Common myeloid progenitor, CD34-positive (primary cell): ENCODE results near the gene KRT8.

ENCODE experiments used
- CTCF ChIA-PET: fragments of 350-600 bp; sonication (Branson Sonifier 250); formaldehyde crosslinking; loops from one replicate; lab custom pipeline; 2021; ENCODE audit warnings: antibody characterized with exemption; lab: Charles Lee
- POLR2A ChIA-PET: fragments of 350-600 bp; sonication (Branson Sonifier 250); formaldehyde crosslinking; loops from one replicate; lab custom pipeline; 2021; ENCODE audit warnings: antibody characterized with exemption; lab: Charles Lee
- DNase-seq, 3 donors: peaks; one replicate each; pipeline versions ENCODE4 v3.0.0 to v3.0.0-alpha.2; 2013
- H3K27ac ChIP-seq, 2 experiments: 1 replicate in 1 of 2; 2 replicates in 1 of 2; pipeline ENCODE4 v1.7.0; 2013; ENCODE audit warnings: inconsistent platforms in 2 of 2, low read length in 2 of 2, mild to moderate bottlenecking in 2 of 2, low read depth in 1 of 2, moderate library complexity in 1 of 2; ENCODE audit not compliant: severe bottlenecking in 2 of 2, insufficient read depth in 1 of 2, poor library complexity in 1 of 2
- H3K27me3 ChIP-seq, 5 experiments: replicated peaks in 2 of 5; 1 replicate in 3 of 5; 2 replicates in 2 of 5; pipeline versions ENCODE4 v1.6.1 to v1.7.0; 2013; ENCODE audit warnings: low read length in 4 of 5, mild to moderate bottlenecking in 2 of 5, moderate library complexity in 2 of 5, inconsistent platforms in 1 of 5; ENCODE audit not compliant: insufficient read depth in 5 of 5, control insufficient read depth in 4 of 5
- H3K36me3 ChIP-seq, 4 experiments: 1 replicate in 2 of 4; 2 replicates in 2 of 4; pipeline versions ENCODE4 v1.6.1 to v1.7.0; 2013; ENCODE audit warnings: low read length in 3 of 4, control low read depth in 1 of 4, mild to moderate bottlenecking in 1 of 4; ENCODE audit not compliant: control insufficient read depth in 4 of 4, insufficient read depth in 4 of 4
- H3K4me1 ChIP-seq, 4 experiments: 1 replicate in 3 of 4; 2 replicates in 1 of 4; pipeline versions ENCODE4 v1.6.1 to v1.7.1; 2013; ENCODE audit warnings: low read length in 3 of 4, mild to moderate bottlenecking in 3 of 4, control low read depth in 1 of 4, inconsistent platforms in 1 of 4, moderate library complexity in 1 of 4; ENCODE audit not compliant: control insufficient read depth in 4 of 4, insufficient read depth in 4 of 4; ENCODE audit errors: control extremely low read depth in 1 of 4
- H3K4me3 ChIP-seq, 7 experiments: 1 replicate in 4 of 7; 2 replicates in 3 of 7; pipeline versions ENCODE4 v1.5.1 to v1.7.0; 2013; ENCODE audit warnings: mild to moderate bottlenecking in 7 of 7, low read length in 6 of 7, moderate library complexity in 6 of 7, inconsistent platforms in 2 of 7, low read depth in 2 of 7, control low read depth in 1 of 7; ENCODE audit not compliant: insufficient read depth in 4 of 7, control insufficient read depth in 1 of 7; ENCODE audit errors: extremely low read depth in 1 of 7
- H3K9me3 ChIP-seq, 5 experiments: 1 replicate in 4 of 5; 2 replicates in 1 of 5; pipeline versions ENCODE4 v1.6.1 to v1.7.1; 2013; ENCODE audit warnings: low read length in 4 of 5, mild to moderate bottlenecking in 2 of 5, inconsistent platforms in 1 of 5, low read depth in 1 of 5, moderate library complexity in 1 of 5; ENCODE audit not compliant: control insufficient read depth in 4 of 5, insufficient read depth in 2 of 5; ENCODE audit errors: control extremely low read depth in 1 of 5
- WGBS: methylation state at CpG from one replicate; pipeline ENCODE4 v1.1.5; 2013; ENCODE audit not compliant: insufficient coverage; 5-methylcytosine and 5-hydroxymethylcytosine counted together

Gene KRT8

GRCh38 chr12:52925717-52926595, 21.1 kb upstream of the KRT8 start:
- WGBS: 100% methylated on average over 4 of the region's 7 CpGs
- ChIA-PET POLR2A (no interaction called here), CTCF (interaction anchor here (0.6 to 2.1 kb wide), 6 partner anchors 16 to 558 kb away, joined by 3 to 13 read pairs (median 4); no protein-coding TSS in a partner anchor)
- Histone ChIP-seq H3K36me3 (no peaks in the 10 kb centered on the region), H3K4me1 (no peaks in the 10 kb centered on the region), H3K27me3 (no peaks in the 10 kb centered on the region), H3K27ac (peak overlapping the region in 1 of 2 experiments; percentile 58), H3K9me3 (no peaks in the 10 kb centered on the region), H3K4me3 (no peak overlapping the region)
- DNase-seq: no peak

DNA sequence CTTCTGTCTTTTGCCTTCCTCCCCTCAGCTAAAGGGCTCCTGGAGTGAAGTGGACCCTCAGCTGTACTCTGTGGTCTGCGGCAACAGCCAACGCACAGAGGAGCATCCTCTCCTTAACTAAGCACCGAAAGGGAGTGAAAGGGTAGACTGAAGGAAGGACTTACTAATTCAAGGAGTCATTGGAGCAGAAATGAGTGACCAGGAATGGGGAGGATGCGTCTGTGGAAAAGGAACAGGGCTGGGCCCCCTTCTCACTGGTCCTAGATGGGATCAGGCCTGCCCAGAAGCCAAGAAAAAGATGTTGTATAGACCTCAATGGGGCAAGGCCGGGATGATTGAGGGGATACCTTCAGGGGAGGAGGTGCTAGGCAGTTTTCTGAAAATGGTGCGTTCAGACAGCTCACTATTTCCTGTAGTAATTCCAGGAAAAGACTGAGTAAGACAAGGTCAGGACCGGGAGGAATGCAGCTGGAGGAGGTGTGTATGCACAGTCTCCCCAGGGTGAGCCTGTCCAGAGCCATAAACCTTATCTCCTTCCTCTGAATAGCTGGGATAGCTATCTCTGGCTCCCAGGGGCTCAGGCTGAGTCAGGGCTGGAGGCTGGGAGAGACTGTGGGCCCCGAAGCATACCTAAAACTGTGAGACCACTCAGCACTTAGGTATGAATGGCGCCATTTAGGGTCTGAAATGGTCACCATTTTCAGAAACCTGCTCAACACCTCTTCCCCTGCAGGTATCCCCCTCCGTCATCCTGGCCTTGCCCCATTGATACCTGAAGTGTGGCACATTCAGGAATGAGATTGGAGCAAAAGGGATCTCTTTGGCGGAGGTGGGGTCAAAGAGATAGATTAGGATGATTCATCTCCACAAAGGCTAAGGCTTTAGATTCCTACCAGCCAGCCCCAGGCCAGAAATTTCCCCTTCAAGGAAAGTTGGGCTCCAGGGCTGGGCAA, 20.2 kb upstream of the KRT8 start:
- no peak for DNase-seq
- peak overlapping the region in 1 of 2 experiments; percentile 58 for H3K27ac ChIP-seq
- no peaks in the 10 kb centered on the region for H3K9me3 ChIP-seq
- H3K4me3 ChIP-seq: no peak overlapping the region
- ChIA-PET CTCF (interaction anchor here (1.1 kb wide), 1 partner anchor 11 kb away, joined by 3 read pairs; no protein-coding TSS in a partner anchor), POLR2A (no interaction called here)
- no peaks in the 10 kb centered on the region for H3K36me3 ChIP-seq
- no peaks in the 10 kb centered on the region for H3K4me1 ChIP-seq
- no peaks in the 10 kb centered on the region for H3K27me3 ChIP-seq
- WGBS: 81% methylated on average over 7 of the region's 11 CpGs

DNA sequence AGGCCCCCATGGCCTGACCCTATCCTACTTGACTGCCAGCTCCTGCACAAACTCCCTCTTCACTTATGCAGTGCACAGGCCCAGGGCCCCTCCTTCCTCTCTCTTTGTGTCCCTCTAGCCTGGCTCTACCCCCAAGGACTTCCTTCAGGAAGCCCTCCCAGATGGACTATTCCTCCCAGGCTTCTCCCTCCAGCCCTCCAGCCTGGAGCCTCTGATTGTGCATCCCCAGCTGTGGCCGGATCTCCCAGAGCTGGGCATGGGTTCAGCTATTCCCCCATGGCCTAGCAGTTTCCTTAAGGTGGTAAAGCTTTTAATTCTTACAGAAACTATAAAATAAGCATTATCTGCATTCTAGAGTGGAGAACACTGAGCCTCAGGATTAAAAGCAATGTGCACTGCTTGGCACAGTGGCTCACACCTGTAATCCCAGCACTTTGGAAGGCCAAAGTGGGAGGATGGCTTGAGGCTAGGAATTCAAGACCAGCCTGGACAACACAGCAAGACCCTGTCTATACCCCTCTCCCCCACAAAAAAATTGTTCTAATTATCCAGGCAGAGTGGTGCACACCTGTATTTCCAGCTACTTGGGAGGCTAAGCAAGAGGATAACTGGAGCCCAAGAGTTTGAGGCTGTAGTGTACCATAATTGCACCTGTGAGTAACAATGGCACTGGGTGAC, 16.8 kb upstream of the KRT8 start:
- WGBS: no CpG with 5 or more reads among the region's 1 CpG

DNA sequence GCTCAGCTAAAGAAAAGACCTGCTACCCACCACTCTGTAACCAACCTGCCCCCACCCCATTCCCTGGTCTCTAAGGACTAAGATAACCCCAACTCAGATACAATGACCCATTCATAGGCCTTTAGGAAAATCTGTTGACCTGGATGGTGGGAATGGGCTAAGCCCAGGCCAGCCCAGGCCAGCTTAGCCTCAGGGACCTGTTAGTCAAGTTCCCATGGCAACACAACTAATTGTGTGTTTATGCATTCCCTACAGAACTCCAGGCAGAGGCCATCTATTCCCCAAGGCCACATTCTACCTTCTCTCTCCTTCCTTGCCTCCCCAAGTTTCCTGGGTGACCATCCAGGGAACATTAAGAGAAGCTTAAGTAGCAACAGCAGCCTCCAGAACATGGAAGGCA, 16.1 kb upstream of the KRT8 start:
- CTCF ChIA-PET: interaction anchor here (0.8 to 3.0 kb wide), 6 partner anchors 27 to 338 kb away, joined by 3 to 15 read pairs (median 3); no protein-coding TSS in a partner anchor
- POLR2A ChIA-PET: no interaction called here

More for the DNA sequence above, 16.8 kb upstream of the KRT8 start:
- H3K4me3 ChIP-seq: no peak overlapping the region
- H3K4me1 ChIP-seq: no peaks in the 10 kb centered on the region
- ChIA-PET POLR2A (no interaction called here), CTCF (interaction anchor here (0.9 to 3.0 kb wide), 7 partner anchors 12 to 59 kb away, joined by 3 to 15 read pairs (median 5); no protein-coding TSS in a partner anchor)
- H3K36me3 ChIP-seq: no peaks in the 10 kb centered on the region
- H3K27me3 ChIP-seq: peaks cover 0 to 2% (median 0%) of the 10 kb centered on the region in 5 experiments
- H3K27ac ChIP-seq: no peak overlapping the region
- DNase-seq: no peak
- no peaks in the 10 kb centered on the region for H3K9me3 ChIP-seq

GRCh38 chr12:52918784-52919183, 13.9 kb upstream of the KRT8 start:
- CTCF ChIA-PET: interaction anchor here (1.1 to 1.4 kb wide), 3 partner anchors 9 to 13 kb away, joined by 4 to 5 read pairs (median 4); no protein-coding TSS in a partner anchor
- H3K4me1 ChIP-seq: no peaks in the 10 kb centered on the region
- WGBS: 100% methylated on average over 1 of the region's 2 CpGs
- no peak overlapping the region for H3K27ac ChIP-seq
- peaks cover 0 to 2% (median 0%) of the 10 kb centered on the region in 5 experiments for H3K27me3 ChIP-seq
- no peak overlapping the region for H3K4me3 ChIP-seq
- POLR2A ChIA-PET: interaction anchor here (0.6 kb wide), 1 partner anchor 69 kb away, joined by 4 read pairs; no protein-coding TSS in a partner anchor
- DNase-seq: no peak
- no peaks in the 10 kb centered on the region for H3K36me3 ChIP-seq
- no peaks in the 10 kb centered on the region for H3K9me3 ChIP-seq

More for the DNA sequence above, 16.1 kb upstream of the KRT8 start:
- H3K36me3 ChIP-seq: no peaks in the 10 kb centered on the region
- DNase-seq: no peak
- H3K4me1 ChIP-seq: no peaks in the 10 kb centered on the region
- H3K4me3 ChIP-seq: no peak overlapping the region
- H3K27me3 ChIP-seq: peaks cover 0 to 2% (median 0%) of the 10 kb centered on the region in 5 experiments
- H3K27ac ChIP-seq: no peak overlapping the region
- H3K9me3 ChIP-seq: no peaks in the 10 kb centered on the region

GRCh38 chr12:52918351-52918750, 13.5 kb upstream of the KRT8 start:
- WGBS: 98% methylated on average over 8 of the region's 8 CpGs
- CTCF ChIA-PET: interaction anchor here (1.1 to 1.8 kb wide), 4 partner anchors 8 to 21 kb away, joined by 4 to 8 read pairs (median 4); no protein-coding TSS in a partner anchor

More at GRCh38 chr12:52918351-52918750, 13.5 kb upstream of the KRT8 start:
- no peaks in the 10 kb centered on the region for H3K36me3 ChIP-seq
- POLR2A ChIA-PET: interaction anchor here (0.6 kb wide), 1 partner anchor 69 kb away, joined by 4 read pairs; no protein-coding TSS in a partner anchor
- peaks cover 0 to 2% (median 0%) of the 10 kb centered on the region in 5 experiments for H3K27me3 ChIP-seq
- H3K9me3 ChIP-seq: no peaks in the 10 kb centered on the region
- no peak overlapping the region for H3K4me3 ChIP-seq
- no peak for DNase-seq
- H3K27ac ChIP-seq: no peak overlapping the region
- no peaks in the 10 kb centered on the region for H3K4me1 ChIP-seq
